ENCODE data around the gene AOPEP. TPM values are rescaled to one million over a fixed set of nuclear protein-coding genes. Genes with fewer than 3 reads are reported as not detected.
A peak's percentile ranks its signal among the peaks of the same experiment; 100 is the strongest.

The AOPEP gene
- total RNA-seq: 22.2 and 24.8 TPM in 2 replicates
- long read RNA-seq, partial matches to known transcripts: 1 of 25 reads
- long read RNA-seq, other reads (novel, unspliced or antisense): 20 of 25 reads

- Mint-ChIP-seq H3K4me1 (peaks cover 20% of the 10 kb centered on the region), H3K27ac (ENCODE audit: unreplicated experiment) (peak within 1 kb of the TSS; percentile 96), H3K36me3 (ENCODE audit: low read depth) (no peaks in the 10 kb centered on the region), H3K4me3 (peak within 1 kb of the TSS; percentile 97), H3K27me3 (ENCODE audit: low read depth) (no peaks in the 10 kb centered on the region), H3K9me3 (peaks cover 5% of the 10 kb centered on the region)
- no peak for TF ChIP-seq CTCF (conservative IDR thresholded peaks at IDR 0.05)
- peak; percentile 98 for DNase-seq (ENCODE audit: low read depth, low spot score)
Observed at GRCh38 chr9:94726495-94727191, at the start of gene AOPEP. TSS of gene AOPEP (plus strand) at chr9:94726699. CDS start at chr9:94759784, 33,085 bp downstream.

- H3K36me3 Mint-ChIP-seq (ENCODE audit: low read depth): no peaks in the 10 kb centered on the region
- no peaks in the 10 kb centered on the region for H3K4me1 Mint-ChIP-seq
- H3K9me3 Mint-ChIP-seq: no peaks in the 10 kb centered on the region
- TF ChIP-seq CTCF (conservative IDR thresholded peaks at IDR 0.05): no peak
- no peak overlapping the region for H3K27ac Mint-ChIP-seq (ENCODE audit: unreplicated experiment)
- peaks cover 8% of the 10 kb centered on the region for H3K27me3 Mint-ChIP-seq (ENCODE audit: low read depth)
- DNase-seq (ENCODE audit: low read depth, low spot score): no peak
- no peak overlapping the region for H3K4me3 Mint-ChIP-seq
Observed at GRCh38 chr9:94677929-94678328, 48.6 kb upstream of the AOPEP start.

- peaks cover 8% of the 10 kb centered on the region for H3K27me3 Mint-ChIP-seq (ENCODE audit: low read depth)
- no peak overlapping the region for H3K4me3 Mint-ChIP-seq
- H3K9me3 Mint-ChIP-seq: no peaks in the 10 kb centered on the region
- H3K27ac Mint-ChIP-seq (ENCODE audit: unreplicated experiment): no peak overlapping the region
- no peaks in the 10 kb centered on the region for H3K36me3 Mint-ChIP-seq (ENCODE audit: low read depth)
- no peak for DNase-seq (ENCODE audit: low read depth, low spot score)
- no peaks in the 10 kb centered on the region for H3K4me1 Mint-ChIP-seq
- no peak for TF ChIP-seq CTCF (conservative IDR thresholded peaks at IDR 0.05)
Observed at GRCh38 chr9:94679587-94679986, 46.9 kb upstream of the AOPEP start.

GRCh38 chr9:94680020-94680419, 46.5 kb upstream of the AOPEP start:
- peaks cover 8% of the 10 kb centered on the region for H3K27me3 Mint-ChIP-seq (ENCODE audit: low read depth)
- no peaks in the 10 kb centered on the region for H3K4me1 Mint-ChIP-seq
- no peak for DNase-seq (ENCODE audit: low read depth, low spot score)
- no peak for TF ChIP-seq CTCF (conservative IDR thresholded peaks at IDR 0.05)
- no peaks in the 10 kb centered on the region for H3K9me3 Mint-ChIP-seq
- no peak overlapping the region for H3K4me3 Mint-ChIP-seq
- H3K27ac Mint-ChIP-seq (ENCODE audit: unreplicated experiment): peak overlapping the region; percentile 76
- H3K36me3 Mint-ChIP-seq (ENCODE audit: low read depth): no peaks in the 10 kb centered on the region

- H3K4me3 Mint-ChIP-seq: no peak overlapping the region
- no peak for TF ChIP-seq CTCF (conservative IDR thresholded peaks at IDR 0.05)
- H3K27ac Mint-ChIP-seq (ENCODE audit: unreplicated experiment): no peak overlapping the region
- no peaks in the 10 kb centered on the region for H3K9me3 Mint-ChIP-seq
- peaks cover 8% of the 10 kb centered on the region for H3K27me3 Mint-ChIP-seq (ENCODE audit: low read depth)
- H3K36me3 Mint-ChIP-seq (ENCODE audit: low read depth): no peaks in the 10 kb centered on the region
- no peaks in the 10 kb centered on the region for H3K4me1 Mint-ChIP-seq
- DNase-seq (ENCODE audit: low read depth, low spot score): no peak
Observed at GRCh38 chr9:94680621-94681020, 45.9 kb upstream of the AOPEP start.
